SH-SY5Y (cell line): Measurements from ENCODE around the gene SKAP2.

Source experiments
- GATA2 ChIP-seq: IDR thresholded peaks from 2 replicates; pipeline ENCODE4 v1.6.1; 2011; ENCODE audit warnings: mild to moderate bottlenecking, low read depth, low read length
- GATA3 ChIP-seq: IDR thresholded peaks from 2 replicates; pipeline ENCODE4 v1.6.1; 2011; ENCODE audit warnings: low read depth, mild to moderate bottlenecking, low read length, moderate library complexity

Gene SKAP2

GRCh38 chr7:26863518-26864308, 677 bp downstream of the SKAP2 start:
- TF ChIP-seq GATA3 (no peak), GATA2 (no peak)

GRCh38 chr7:26862834-26863233, 1.6 kb downstream of the SKAP2 start:
- TF ChIP-seq GATA2 (no peak), GATA3 (no peak)

GRCh38 chr7:26861050-26861449, 3.3 kb downstream of the SKAP2 start:
- TF ChIP-seq GATA3 (no peak), GATA2 (no peak)

GRCh38 chr7:26860361-26860760, 4.0 kb downstream of the SKAP2 start:
- no peak for TF ChIP-seq GATA3
- no peak for TF ChIP-seq GATA2

- TF ChIP-seq GATA2 (no peak), GATA3 (no peak)
Measured at GRCh38 chr7:26859720-26860119, 4.7 kb downstream of the SKAP2 start.

GRCh38 chr7:26858735-26859134, 5.7 kb downstream of the SKAP2 start:
- TF ChIP-seq GATA2, result no peak
- no peak for TF ChIP-seq GATA3

- TF ChIP-seq GATA2 (no peak), GATA3 (no peak)
Measured at GRCh38 chr7:26858241-26858715, 6.1 kb downstream of the SKAP2 start.

GRCh38 chr7:26857506-26858240, 6.7 kb downstream of the SKAP2 start:
- TF ChIP-seq GATA3 (no peak), GATA2 (no peak)

- TF ChIP-seq GATA3 (no peak), GATA2 (no peak)
Measured at GRCh38 chr7:26857170-26857505, 7.3 kb downstream of the SKAP2 start.

- no peak for TF ChIP-seq GATA2
- TF ChIP-seq GATA3, result no peak
Measured at GRCh38 chr7:26856176-26856985, 8.0 kb downstream of the SKAP2 start.

- TF ChIP-seq GATA3 (no peak), GATA2 (no peak)
Measured at GRCh38 chr7:26854876-26855855, 9.2 kb downstream of the SKAP2 start.

GRCh38 chr7:26853788-26854393, 10.5 kb downstream of the SKAP2 start:
- TF ChIP-seq GATA3, result no peak
- TF ChIP-seq GATA2, result no peak

- TF ChIP-seq GATA2 (no peak), GATA3 (no peak)
Measured at GRCh38 chr7:26850193-26850651, 14.2 kb downstream of the SKAP2 start.

- TF ChIP-seq GATA3 (no peak), GATA2 (no peak)
Measured at GRCh38 chr7:26843705-26844104, 20.7 kb downstream of the SKAP2 start.

- no peak for TF ChIP-seq GATA2
- no peak for TF ChIP-seq GATA3
Measured at GRCh38 chr7:26842897-26843296, 21.5 kb downstream of the SKAP2 start.
